HUES64 (cell line): ENCODE data around the gene KIAA1671.

ENCODE experiments used
- H3K27ac ChIP-seq: 2 replicates; pipeline ENCODE4 v1.7.0; 2013; ENCODE audit warnings: low read depth, low read length, inconsistent platforms
- H3K27me3 ChIP-seq: 2 replicates; pipeline ENCODE4 v1.6.1; 2013; ENCODE audit warnings: mild to moderate bottlenecking, low read length; ENCODE audit not compliant: insufficient read depth
- H3K36me3 ChIP-seq: 2 replicates; pipeline ENCODE4 v1.6.1; 2013; ENCODE audit warnings: mild to moderate bottlenecking, low read length; ENCODE audit not compliant: insufficient read depth
- H3K4me1 ChIP-seq: 2 replicates; pipeline ENCODE4 v1.6.1; 2013; ENCODE audit warnings: mild to moderate bottlenecking, low read length, moderate library complexity; ENCODE audit not compliant: insufficient read depth
- H3K4me3 ChIP-seq: 2 replicates; pipeline ENCODE4 v1.5.1; 2013; ENCODE audit warnings: mild to moderate bottlenecking, low read length, moderate library complexity
- H3K9ac ChIP-seq: 2 replicates; pipeline ENCODE4 v1.6.1; 2013; ENCODE audit warnings: mild to moderate bottlenecking, low read depth, low read length
- H3K9me3 ChIP-seq: 2 replicates; pipeline ENCODE4 v1.6.1; 2013; ENCODE audit warnings: low read depth, low read length; ENCODE audit not compliant: insufficient read depth
- WGBS: fragments of 150-250, 120-280 bp; methylation state at CpG from one replicate; pipeline ENCODE4 v1.1.7; 2013; ENCODE audit warnings: missing lambda C conversion rate; 5-methylcytosine and 5-hydroxymethylcytosine counted together

KIAA1671 gene

DNA sequence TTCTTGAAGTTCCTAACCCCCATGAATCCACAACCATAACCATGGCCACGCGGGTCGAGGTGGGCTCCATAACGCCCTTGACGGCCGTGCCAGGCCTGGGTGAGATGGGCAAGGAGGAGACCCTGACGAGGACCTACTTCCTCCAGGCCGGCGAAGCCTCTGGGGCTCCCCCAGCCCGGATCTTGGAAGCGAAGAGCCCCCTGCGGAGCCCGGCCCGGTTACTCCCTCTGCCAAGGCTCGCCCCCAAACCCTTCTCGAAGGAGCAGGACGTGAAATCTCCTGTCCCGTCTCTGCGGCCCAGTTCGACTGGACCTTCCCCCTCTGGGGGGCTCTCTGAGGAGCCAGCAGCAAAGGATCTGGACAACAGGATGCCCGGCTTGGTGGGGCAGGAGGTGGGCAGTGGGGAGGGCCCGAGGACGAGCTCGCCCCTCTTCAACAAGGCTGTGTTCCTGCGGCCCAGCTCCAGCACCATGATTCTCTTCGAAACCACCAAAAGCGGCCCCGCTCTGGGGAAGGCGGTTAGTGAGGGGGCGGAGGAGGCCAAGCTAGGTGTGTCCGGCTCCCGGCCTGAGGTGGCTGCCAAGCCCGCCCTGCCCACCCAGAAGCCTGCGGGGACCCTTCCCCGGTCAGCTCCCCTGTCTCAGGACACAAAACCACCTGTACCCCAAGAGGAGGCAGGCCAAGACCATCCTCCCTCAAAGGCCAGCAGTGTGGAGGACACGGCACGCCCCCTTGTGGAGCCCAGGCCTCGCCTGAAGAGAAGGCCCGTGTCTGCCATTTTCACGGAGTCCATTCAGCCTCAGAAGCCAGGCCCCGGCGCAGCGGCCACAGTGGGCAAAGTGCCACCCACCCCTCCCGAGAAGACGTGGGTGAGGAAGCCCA is 75.7 kb downstream of the KIAA1671 start:
- 89% methylated on average over 45 of the region's 45 CpGs for WGBS
- Histone ChIP-seq H3K36me3 (peaks cover 5% of the 10 kb centered on the region; the same call in 1 of the 2 replicates), H3K9ac (no peak overlapping the region), H3K27ac (peak overlapping the region; percentile 30; the same call in 1 of the 2 replicates), H3K27me3 (no peaks in the 10 kb centered on the region), H3K9me3 (no peaks in the 10 kb centered on the region), H3K4me1 (peaks cover 4% of the 10 kb centered on the region; the same call in 1 of the 2 replicates), H3K4me3 (no peak overlapping the region)

DNA sequence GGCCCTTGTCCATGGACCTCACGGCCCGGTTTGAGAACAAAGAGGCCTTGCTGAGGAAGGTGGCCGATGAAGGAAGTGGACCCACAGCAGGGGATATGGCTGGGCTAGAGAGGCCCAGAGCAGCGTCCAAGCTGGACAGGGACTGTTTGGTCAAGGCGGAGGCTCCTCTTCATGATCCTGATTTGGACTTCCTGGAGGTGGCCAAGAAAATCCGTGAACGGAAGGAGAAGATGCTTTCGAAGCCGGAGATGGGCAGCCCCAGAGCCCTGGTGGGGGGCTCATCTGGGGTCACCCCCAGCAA is 76.3 kb downstream of the KIAA1671 start:
- no peak overlapping the region for H3K9ac ChIP-seq
- peaks cover 4% of the 10 kb centered on the region; the same call in 1 of the 2 replicates for H3K4me1 ChIP-seq
- H3K9me3 ChIP-seq: no peaks in the 10 kb centered on the region
- no peak overlapping the region for H3K4me3 ChIP-seq
- peaks cover 5% of the 10 kb centered on the region; the same call in 1 of the 2 replicates for H3K36me3 ChIP-seq
- no peaks in the 10 kb centered on the region for H3K27me3 ChIP-seq
- 94% methylated on average over 9 of the region's 9 CpGs for WGBS
- H3K27ac ChIP-seq: no peak overlapping the region

DNA sequence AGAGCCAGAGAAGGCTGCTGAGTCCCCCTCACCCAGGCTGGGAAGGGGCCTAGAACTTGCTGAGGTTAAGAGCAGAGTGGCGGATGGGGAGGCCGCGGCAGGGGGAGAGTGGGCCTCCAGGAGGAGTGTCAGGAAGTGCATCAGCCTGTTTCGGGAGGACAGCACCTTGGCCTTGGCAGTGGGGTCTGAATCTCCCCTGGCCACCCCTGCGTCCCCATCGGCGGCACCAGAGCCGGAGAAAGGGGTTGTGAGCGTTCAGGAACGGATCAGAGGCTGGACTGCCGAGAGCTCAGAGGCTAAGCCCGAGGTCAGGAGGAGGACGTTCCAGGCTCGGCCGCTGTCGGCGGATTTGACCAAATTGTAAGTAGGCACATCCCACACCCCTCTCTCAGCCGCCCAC is 76.7 kb downstream of the KIAA1671 start:
- Histone ChIP-seq H3K27ac (no peak overlapping the region), H3K9me3 (no peaks in the 10 kb centered on the region), H3K4me3 (no peak overlapping the region), H3K27me3 (no peaks in the 10 kb centered on the region), H3K4me1 (peaks cover 4% of the 10 kb centered on the region; the same call in 1 of the 2 replicates), H3K9ac (no peak overlapping the region), H3K36me3 (peaks cover 5% of the 10 kb centered on the region; the same call in 1 of the 2 replicates)
- WGBS: 95% methylated on average over 18 of the region's 18 CpGs

DNA sequence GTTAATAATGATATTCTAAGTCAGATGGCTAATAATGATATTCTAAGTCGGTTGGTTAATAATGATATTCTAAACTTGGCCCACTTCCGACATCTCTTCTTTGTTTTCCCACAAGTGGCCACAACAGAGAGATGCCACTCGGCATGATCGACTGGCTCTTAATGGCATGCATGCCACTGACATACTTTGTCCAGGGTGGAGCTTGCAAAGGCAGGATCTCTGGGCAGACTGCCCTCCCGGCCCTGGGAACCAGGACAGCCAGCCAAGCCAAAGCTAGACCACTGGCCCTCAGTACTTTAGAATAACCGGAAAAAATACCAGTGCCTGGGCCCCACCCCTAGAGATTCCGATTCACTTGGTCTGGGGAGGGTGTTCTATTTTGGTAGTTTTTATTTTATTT is 78.1 kb downstream of the KIAA1671 start:
- no peak overlapping the region for H3K4me3 ChIP-seq
- H3K9ac ChIP-seq: no peak overlapping the region
- no peaks in the 10 kb centered on the region for H3K9me3 ChIP-seq
- H3K27ac ChIP-seq: no peak overlapping the region
- no peaks in the 10 kb centered on the region for H3K27me3 ChIP-seq
- peaks cover 8% of the 10 kb centered on the region; the same call in 1 of the 2 replicates for H3K36me3 ChIP-seq
- WGBS: 93% methylated on average over 7 of the region's 7 CpGs
- peaks cover 4% of the 10 kb centered on the region; the same call in 1 of the 2 replicates for H3K4me1 ChIP-seq

DNA sequence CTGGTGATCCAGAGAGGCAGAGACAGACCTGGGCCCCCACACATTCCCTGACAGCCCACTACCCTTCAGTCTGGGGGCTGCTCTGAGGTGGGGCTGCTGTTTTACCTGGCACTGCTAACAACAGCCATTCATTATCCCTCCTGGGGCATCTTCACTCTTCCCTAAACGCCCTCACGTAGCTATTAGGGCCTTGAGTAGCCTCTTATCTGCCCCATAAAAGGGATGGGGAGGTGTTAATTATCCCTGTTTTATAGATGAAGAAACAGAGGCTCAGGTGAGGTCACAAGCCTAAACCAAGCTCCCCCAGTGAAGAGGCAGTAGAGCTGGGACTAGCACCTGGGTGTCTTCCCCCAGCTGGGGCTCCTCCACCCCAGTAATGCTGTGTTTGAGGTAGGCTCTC is 79.5 kb downstream of the KIAA1671 start:
- 92% methylated on average over 2 of the region's 2 CpGs for WGBS
- Histone ChIP-seq H3K9me3 (no peaks in the 10 kb centered on the region), H3K9ac (no peak overlapping the region), H3K4me1 (no peaks in the 10 kb centered on the region), H3K36me3 (peaks cover 8% of the 10 kb centered on the region; the same call in 1 of the 2 replicates), H3K4me3 (no peak overlapping the region), H3K27me3 (no peaks in the 10 kb centered on the region), H3K27ac (no peak overlapping the region)

DNA sequence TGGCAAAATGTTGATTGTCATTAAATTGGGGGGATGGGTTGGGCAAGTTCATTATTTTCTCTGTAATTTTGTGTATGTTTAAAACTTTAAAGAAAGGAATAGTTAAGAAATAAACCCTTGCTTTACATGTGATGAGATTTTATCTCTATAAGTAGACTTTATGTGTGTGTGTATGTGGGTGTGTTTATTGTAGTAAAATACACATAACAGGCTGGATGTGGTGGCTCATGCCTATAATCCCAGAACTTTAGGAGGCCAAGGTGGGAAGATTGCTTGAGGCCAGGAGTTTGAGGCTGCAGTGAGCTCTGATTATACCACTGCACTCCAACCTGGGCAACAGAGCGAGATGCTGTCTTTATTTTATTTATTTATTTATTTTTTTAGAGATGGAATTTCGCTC is 83.2 kb downstream of the KIAA1671 start:
- no peak overlapping the region for H3K4me3 ChIP-seq
- no peaks in the 10 kb centered on the region for H3K9me3 ChIP-seq
- no CpG with 5 or more reads among the region's 2 CpGs for WGBS
- H3K27ac ChIP-seq: no peak overlapping the region
- H3K27me3 ChIP-seq: no peaks in the 10 kb centered on the region
- no peak overlapping the region for H3K9ac ChIP-seq
- peaks cover 26% of the 10 kb centered on the region for H3K36me3 ChIP-seq
- no peaks in the 10 kb centered on the region for H3K4me1 ChIP-seq

DNA sequence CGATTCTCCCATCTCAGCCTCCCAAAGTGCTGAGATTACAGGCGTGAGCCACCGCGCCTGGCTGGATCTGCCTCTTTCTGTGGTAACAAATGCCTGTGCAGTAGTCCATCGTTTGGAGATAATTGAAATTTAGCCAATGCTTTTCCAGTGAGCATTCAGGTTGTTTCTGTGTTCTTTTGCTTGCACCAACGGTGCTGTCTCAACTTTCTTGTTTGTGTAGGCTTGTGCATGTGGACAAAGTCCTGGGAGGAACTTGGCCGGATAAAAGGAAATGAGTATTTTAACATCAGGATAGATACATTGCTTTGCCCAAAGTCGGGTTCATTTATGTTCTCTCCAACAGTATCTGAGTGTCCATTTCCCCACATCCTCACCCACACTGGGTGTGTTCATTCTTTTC is 85.7 kb downstream of the KIAA1671 start:
- 98% methylated on average over 8 of the region's 8 CpGs for WGBS
- no peak overlapping the region for H3K27ac ChIP-seq

DNA sequence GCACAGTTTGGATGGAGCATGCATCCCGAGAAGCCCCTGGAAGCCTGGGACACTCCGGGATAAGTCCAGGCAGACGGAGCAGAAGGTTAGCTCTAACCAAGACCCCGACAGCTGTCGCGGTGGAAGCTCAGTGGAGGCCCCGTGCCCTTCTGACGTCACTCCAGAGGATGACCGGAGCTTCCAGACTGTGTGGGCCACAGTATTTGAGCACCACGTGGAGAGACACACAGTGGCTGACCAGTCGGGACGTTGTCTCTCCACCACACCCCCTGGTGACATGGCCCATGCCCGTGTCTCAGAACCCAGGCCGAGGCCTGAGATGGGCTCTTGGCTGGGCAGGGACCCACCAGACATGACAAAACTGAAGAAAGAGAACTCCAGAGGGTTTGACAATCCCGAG is 86.3 kb downstream of the KIAA1671 start:
- Histone ChIP-seq H3K4me1 (peaks cover 3% of the 10 kb centered on the region; the same call in 1 of the 2 replicates), H3K27ac (no peak overlapping the region), H3K27me3 (no peaks in the 10 kb centered on the region), H3K4me3 (no peak overlapping the region), H3K9ac (no peak overlapping the region), H3K36me3 (peaks cover 34% of the 10 kb centered on the region), H3K9me3 (no peaks in the 10 kb centered on the region)
- WGBS: 95% methylated on average over 15 of the region's 15 CpGs

More for the DNA sequence above, 85.7 kb downstream of the KIAA1671 start:
- Histone ChIP-seq H3K4me3 (no peak overlapping the region), H3K36me3 (peaks cover 34% of the 10 kb centered on the region), H3K9ac (no peak overlapping the region), H3K27me3 (no peaks in the 10 kb centered on the region), H3K4me1 (peaks cover 3% of the 10 kb centered on the region; the same call in 1 of the 2 replicates), H3K9me3 (no peaks in the 10 kb centered on the region)

DNA sequence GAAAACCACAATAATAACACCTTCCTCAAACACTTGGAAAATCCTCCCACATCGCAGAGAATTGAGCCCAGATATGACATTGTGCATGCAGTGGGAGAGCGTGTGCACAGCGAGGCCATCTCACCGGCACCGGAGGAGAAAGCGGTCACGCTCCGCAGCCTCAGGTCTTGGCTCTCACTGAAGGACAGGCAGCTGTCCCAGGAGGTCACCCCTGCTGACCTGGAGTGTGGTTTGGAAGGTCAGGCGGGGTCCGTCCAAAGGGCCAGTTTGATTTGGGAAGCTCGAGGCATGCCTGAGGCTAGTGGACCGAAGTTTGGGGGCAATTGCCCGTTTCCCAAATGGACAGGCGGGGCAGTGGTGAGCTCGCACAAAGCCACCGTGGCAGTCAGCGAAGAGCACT is 86.7 kb downstream of the KIAA1671 start:
- peaks cover 34% of the 10 kb centered on the region for H3K36me3 ChIP-seq
- no peaks in the 10 kb centered on the region for H3K27me3 ChIP-seq
- peaks cover 3% of the 10 kb centered on the region; the same call in 1 of the 2 replicates for H3K4me1 ChIP-seq
- no peak overlapping the region for H3K9ac ChIP-seq
- H3K27ac ChIP-seq: no peak overlapping the region
- 96% methylated on average over 17 of the region's 17 CpGs for WGBS
- no peaks in the 10 kb centered on the region for H3K9me3 ChIP-seq
- H3K4me3 ChIP-seq: no peak overlapping the region

DNA sequence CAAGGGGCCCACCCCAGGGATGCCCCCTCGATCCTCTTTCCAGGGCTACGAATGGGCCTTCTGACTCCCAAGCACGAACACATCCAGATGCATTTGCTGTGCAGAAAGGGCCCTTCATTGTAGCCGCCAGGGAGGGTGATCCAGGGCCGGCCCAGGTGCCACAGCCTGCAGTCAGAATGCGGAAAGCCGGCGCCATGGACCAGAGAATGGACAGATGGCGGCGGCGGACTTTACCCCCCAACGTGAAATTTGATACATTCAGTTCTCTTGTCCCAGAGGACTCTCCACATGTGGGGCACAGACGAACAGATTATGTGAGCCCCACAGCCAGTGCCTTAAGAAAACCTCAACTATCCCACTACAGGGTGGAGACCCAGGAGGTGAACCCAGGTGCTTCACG is 87.2 kb downstream of the KIAA1671 start:
- peaks cover 3% of the 10 kb centered on the region; the same call in 1 of the 2 replicates for H3K4me1 ChIP-seq
- no peak overlapping the region for H3K4me3 ChIP-seq
- no peaks in the 10 kb centered on the region for H3K9me3 ChIP-seq
- peaks cover 32% of the 10 kb centered on the region for H3K36me3 ChIP-seq
- no peak overlapping the region for H3K27ac ChIP-seq
- WGBS: 95% methylated on average over 14 of the region's 14 CpGs
- H3K9ac ChIP-seq: no peak overlapping the region
- H3K27me3 ChIP-seq: no peaks in the 10 kb centered on the region

DNA sequence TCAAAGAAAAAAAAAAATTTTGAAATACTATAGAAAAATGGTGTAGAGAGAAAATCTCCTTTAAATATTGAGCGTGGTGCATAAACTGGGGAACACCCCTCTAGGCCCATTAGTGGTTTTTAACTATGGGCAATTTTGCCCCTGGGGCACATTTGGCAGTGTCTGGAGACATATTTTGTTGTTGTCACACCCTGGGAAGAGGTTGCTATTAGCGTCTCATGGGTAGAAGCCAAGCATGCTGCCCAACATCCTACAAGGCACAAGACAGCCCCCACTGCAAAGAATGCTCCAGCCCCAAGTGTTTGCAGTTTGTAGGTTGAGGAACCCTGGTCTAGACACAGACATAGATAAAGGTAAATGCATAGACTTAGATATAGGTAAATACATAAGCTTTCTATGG is 92.6 kb downstream of the KIAA1671 start:
- peaks cover under 1% of the 10 kb centered on the region; the same call in 1 of the 2 replicates for H3K9me3 ChIP-seq
- H3K27me3 ChIP-seq: no peaks in the 10 kb centered on the region
- 93% methylated on average over 2 of the region's 2 CpGs for WGBS
- H3K36me3 ChIP-seq: peaks cover 26% of the 10 kb centered on the region
- no peak overlapping the region for H3K4me3 ChIP-seq
- H3K9ac ChIP-seq: no peak overlapping the region
- no peak overlapping the region for H3K27ac ChIP-seq
- peaks cover 3% of the 10 kb centered on the region; the same call in 1 of the 2 replicates for H3K4me1 ChIP-seq
